GM10847 (cell line): Measurements from ENCODE around the gene CENPQ.

Experiments used
- POLR2A ChIP-seq: IDR thresholded peaks from 2 replicates; pipeline ENCODE4 v1.6.1; 2011; ENCODE audit not compliant: insufficient read length; ENCODE audit errors: extremely low read depth

The CENPQ gene

GRCh38 chr6:49499623-49500022 lies 36.5 kb downstream of the CENPQ start, which contains the start of gene GLYATL3:
Gene GLYATL3 (plus strand): TSS chr6:49499923. CDS start chr6:49511991, 12,068 bp downstream.
- TF ChIP-seq POLR2A, result no peak

DNA sequence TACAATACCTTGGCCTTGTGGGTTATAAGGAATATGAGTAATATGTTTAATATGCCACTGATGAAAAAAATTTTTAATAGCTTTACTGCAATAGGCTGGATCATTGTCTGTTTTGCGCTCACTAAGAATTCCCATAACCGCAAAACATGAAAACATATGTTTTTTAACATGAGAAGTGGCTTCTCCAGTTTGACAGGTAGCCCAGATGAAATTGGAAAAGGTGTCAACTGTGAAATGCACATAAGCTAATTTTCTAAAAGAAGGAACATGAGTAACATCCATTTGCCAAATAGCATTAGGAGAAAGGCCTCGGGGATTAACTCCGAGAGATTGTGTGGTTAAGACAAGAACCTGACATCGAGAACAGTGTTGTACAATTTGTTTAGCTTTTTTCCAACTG lies 41.5 kb downstream of the CENPQ start:
- no peak for TF ChIP-seq POLR2A

- no peak for TF ChIP-seq POLR2A
Observed at GRCh38 chr6:49506569-49507111, 43.5 kb downstream of the CENPQ start.

DNA sequence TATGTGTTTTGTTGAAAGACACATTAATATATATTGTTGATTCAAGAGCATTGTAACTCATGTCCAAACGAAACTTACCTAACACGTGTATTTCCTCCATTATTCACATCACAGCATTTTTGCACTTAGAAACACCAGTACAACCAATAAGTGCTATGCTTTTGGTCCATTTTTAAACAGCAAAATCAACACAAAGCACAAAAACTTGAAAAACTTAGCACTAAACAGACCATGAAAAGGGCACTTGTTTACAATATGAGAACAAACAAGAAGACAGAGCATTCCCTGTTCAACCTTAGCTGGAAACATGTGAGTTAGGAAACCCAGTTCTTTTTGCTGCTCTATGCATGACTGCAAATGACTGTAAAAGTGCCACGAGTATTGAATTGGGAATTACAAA lies 46.2 kb downstream of the CENPQ start:
- no peak for TF ChIP-seq POLR2A

DNA sequence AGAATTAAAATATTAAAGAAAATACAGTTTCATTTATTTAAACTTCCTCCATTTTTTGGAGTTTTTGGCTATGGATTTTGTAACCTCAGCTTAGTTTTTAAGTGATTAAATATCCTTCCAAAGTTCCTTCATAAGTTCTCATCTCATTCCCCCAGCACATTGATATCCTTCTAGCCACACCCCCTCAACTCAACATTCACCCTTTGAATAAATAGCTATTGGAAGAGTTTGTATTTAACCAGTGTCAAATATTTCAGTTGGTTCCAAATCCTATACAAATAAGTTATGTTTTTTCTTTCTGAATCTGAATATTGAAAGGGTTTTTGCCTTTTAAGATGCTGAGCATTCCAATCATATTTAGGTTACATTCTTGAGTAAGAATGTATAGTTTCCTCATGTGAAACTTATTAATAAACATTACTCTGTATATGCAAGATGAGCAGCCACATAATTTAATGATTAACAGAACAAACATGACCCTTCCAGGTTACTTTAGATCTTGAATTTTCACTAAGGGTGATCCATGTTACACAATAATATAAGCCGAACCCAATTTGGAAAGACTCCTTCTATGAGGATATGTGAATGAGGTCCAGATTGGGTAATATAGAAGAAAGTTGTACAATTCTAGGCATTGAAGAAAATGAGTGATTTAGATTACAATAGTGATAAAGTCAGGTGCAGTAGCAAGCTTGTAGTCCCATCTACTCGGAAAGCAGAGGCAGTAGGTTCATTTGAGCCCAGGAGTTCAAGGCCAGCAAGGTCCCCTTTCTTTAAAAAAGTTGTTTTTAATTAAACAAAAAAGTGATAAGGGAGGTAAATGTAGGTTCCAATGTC lies 50.2 kb downstream of the CENPQ start:
- no peak for TF ChIP-seq POLR2A

- no peak for TF ChIP-seq POLR2A
Observed at GRCh38 chr6:49514571-49515484, 51.7 kb downstream of the CENPQ start.

GRCh38 chr6:49515485-49516146 lies 52.4 kb downstream of the CENPQ start:
- no peak for TF ChIP-seq POLR2A

- TF ChIP-seq POLR2A, result no peak
Observed at GRCh38 chr6:49516147-49516505, 53.0 kb downstream of the CENPQ start.

DNA sequence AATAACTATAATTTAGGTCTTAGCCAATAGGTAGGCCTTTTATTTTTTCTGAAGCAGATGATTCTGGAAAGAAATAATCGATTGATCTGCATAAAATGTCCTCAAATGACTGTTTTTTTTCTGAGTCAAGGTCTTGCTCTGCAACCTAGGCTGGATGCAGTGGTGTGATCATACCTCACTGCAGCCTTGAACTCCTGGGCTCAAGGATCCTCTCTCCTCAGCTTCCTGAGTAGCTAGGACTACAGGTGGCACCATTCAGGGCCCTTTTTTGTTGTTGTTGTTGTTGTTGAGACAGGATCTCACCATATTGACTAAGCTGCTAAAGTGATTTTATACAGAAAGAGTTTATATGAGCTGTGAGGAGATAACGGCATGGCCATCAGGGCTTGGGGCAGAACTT lies 54.7 kb downstream of the CENPQ start:
- no peak for TF ChIP-seq POLR2A

- TF ChIP-seq POLR2A, result no peak
Observed at GRCh38 chr6:49519660-49520059, 56.5 kb downstream of the CENPQ start.

DNA sequence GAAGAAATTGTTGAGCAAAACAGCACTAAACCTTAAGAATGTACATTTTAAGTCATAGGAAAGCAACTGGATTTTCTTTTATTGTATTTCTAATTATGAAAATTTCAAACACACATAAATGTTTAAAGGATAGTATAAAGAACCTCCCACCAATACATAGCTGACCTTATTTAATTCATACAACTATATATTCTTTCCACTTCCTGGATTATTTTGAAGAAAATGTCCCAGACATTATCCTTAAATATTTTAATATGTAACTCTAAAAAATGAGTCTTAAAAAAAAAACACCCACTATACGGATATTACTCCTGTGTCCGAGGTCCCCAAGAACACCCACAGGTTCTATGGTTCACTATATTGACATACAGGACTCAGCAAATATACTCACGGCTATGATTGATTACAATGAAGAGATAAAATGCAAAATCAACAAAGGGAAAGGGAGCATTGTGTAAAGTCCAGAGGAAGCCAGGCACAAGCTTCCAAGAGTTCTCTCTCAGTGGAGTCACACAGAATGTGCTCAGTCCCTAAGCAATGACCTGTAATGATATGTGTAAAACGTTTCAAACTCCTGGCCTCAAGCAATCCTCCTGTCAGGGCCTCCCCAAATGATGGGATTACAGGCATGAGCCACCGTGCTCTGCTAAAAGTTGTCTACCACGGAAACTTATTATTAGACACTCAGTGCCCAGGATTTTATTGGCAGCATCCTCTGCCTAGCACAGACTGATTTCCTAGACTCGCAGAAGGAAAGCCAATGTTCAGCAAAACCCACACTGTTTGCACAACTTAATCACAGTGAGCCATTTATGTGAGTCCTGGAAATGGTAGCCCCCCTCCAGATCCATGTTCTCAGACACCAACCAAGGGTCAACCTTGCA lies 59.8 kb downstream of the CENPQ start:
- no peak for TF ChIP-seq POLR2A

- no peak for TF ChIP-seq POLR2A
Observed at GRCh38 chr6:49523901-49524300, 60.7 kb downstream of the CENPQ start.

DNA sequence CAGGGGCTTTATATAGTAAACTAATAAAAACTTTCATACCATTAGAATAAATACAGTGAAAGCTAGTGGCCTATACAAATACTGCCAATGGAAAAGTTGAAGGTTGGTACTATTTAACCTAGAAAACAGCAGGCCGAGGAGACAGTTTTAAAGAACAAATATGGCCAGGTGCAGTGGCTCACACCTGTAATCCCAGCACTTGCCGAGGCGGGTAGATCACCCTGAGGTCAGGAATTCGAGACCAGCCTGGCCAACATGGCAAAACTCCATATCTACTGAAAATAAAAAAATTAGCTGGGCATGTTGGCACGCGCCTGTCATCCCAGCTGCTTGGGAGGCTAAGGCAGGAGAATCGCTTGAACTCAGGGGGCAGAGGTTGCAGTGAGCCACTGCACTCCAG lies 61.4 kb downstream of the CENPQ start:
- TF ChIP-seq POLR2A, result no peak

DNA sequence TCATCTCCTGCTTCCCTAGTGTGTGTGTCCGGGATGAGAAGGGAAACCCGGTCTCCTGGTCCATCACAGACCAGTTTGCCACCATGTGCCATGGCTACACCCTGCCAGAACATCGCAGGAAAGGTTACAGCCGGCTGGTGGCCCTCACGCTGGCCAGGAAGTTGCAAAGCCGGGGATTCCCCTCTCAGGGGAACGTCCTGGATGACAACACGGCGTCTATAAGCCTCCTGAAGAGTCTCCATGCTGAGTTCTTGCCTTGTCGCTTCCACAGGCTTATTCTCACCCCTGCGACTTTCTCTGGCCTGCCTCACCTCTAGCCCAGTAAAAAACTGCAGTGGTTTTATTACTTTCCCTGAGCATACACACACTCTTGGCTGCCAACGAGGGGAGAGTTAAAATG lies 63.4 kb downstream of the CENPQ start:
- TF ChIP-seq POLR2A, result no peak
